Endothelial cell of umbilical vein (primary cell): ENCODE measurements around the gene AUH. TPM values are rescaled to one million over a fixed set of nuclear protein-coding genes. Genes with fewer than 3 reads are reported as not detected.

Source experiments
- BruUV-seq: library from RNA; stranded (reverse); fragments of 400-500 nt; replicated peaks from 2 replicates; lab custom pipeline; 2021; lab: Mats Ljungman, UMichigan
- CTCF ChIA-PET: fragments of 300-600, 350-600 bp; sonication (Branson Sonifier 250); formaldehyde crosslinking; loops from one replicate; lab custom pipeline; 2021; ENCODE audit warnings: antibody characterized with exemption, inconsistent platforms; lab: Charles Lee
- POLR2A ChIA-PET: fragments of 300-600, 350-600 bp; sonication (Branson Sonifier 250); formaldehyde crosslinking; loops from one replicate; lab custom pipeline; 2021; ENCODE audit warnings: antibody characterized with exemption, inconsistent platforms; lab: Charles Lee
- DNase-seq: peaks from one replicate; pipeline ENCODE4 v3.0.0-alpha.2; 2011; ENCODE audit warnings: low read depth, low spot score
- FAIRE-seq: peaks from 2 replicates; lab custom pipeline; 2011; peaks lifted over from hg19 to GRCh38; lab: Jason Lieb, UNC
- H2AFZ ChIP-seq: 2 replicates; pipeline ENCODE4 v1.6.0; 2012; ENCODE audit warnings: low read depth, low read length, control low read depth, inconsistent platforms
- H3K27ac ChIP-seq: 2 replicates; pipeline ENCODE4 v1.5.1; 2011; ENCODE audit warnings: low read depth, mild to moderate bottlenecking, control low read depth, low read length, moderate library complexity; ENCODE audit not compliant: insufficient read depth
- H3K27me3 ChIP-seq, 2 experiments: 2 replicates each; pipeline versions ENCODE4 v1.6.0 to v1.6.1; 2011; ENCODE audit warnings: low read length in 2 of 2, mixed read lengths in 1 of 2; ENCODE audit not compliant: control insufficient read depth in 2 of 2, insufficient read depth in 2 of 2
- H3K36me3 ChIP-seq, 2 experiments: 2 replicates in 1 of 2; 3 replicates in 1 of 2; pipeline ENCODE4 v1.5.1; 2011; ENCODE audit warnings: low read length in 2 of 2, mild to moderate bottlenecking in 1 of 2, moderate library complexity in 1 of 2; ENCODE audit not compliant: control insufficient read depth in 2 of 2, insufficient read depth in 2 of 2; ENCODE audit errors: extremely low read depth in 1 of 2
- H3K4me1 ChIP-seq: 3 replicates; pipeline ENCODE4 v1.5.1; 2011; ENCODE audit warnings: mild to moderate bottlenecking, low read length; ENCODE audit not compliant: control insufficient read depth, insufficient read depth; ENCODE audit errors: extremely low read depth
- H3K4me2 ChIP-seq: 2 replicates; pipeline ENCODE4 v1.6.1; 2011; ENCODE audit warnings: low read length, control low read depth, mixed read lengths; ENCODE audit not compliant: insufficient read depth
- H3K4me3 ChIP-seq, 3 experiments: fragments of 200-600 bp in 1 of 3; sonication (generic), shearing (Covaris generic) in 1 of 3; replicated peaks in 1 of 3; 2 replicates each; pipeline ENCODE4 v1.5.1; 2011 to 2016; ENCODE audit warnings: control low read depth in 3 of 3, low read length in 3 of 3, mild to moderate bottlenecking in 2 of 3, inconsistent platforms in 1 of 3, low read depth in 1 of 3, moderate library complexity in 1 of 3; ENCODE audit not compliant: insufficient read depth in 1 of 3
- H3K79me2 ChIP-seq: 2 replicates; pipeline ENCODE4 v1.6.0; 2012; ENCODE audit warnings: low read length, inconsistent platforms; ENCODE audit not compliant: control insufficient read depth, insufficient read depth
- H3K9ac ChIP-seq: replicated peaks from 2 replicates; pipeline ENCODE3; 2011; ENCODE audit warnings: low read length, control low read depth; ENCODE audit not compliant: insufficient read depth; ENCODE audit errors: extremely low read depth
- H3K9me1 ChIP-seq: replicated peaks from 3 replicates; pipeline ENCODE4 v1.6.0; 2011; ENCODE audit warnings: mild to moderate bottlenecking, low read length; ENCODE audit not compliant: control insufficient read depth, insufficient read depth; ENCODE audit errors: extremely low read depth
- H3K9me3 ChIP-seq: replicated peaks from 2 replicates; pipeline ENCODE4 v1.5.1; 2012; ENCODE audit warnings: low read length, inconsistent platforms; ENCODE audit not compliant: control insufficient read depth, insufficient read depth
- H4K20me1 ChIP-seq: replicated peaks from 2 replicates; pipeline ENCODE3; 2011; ENCODE audit warnings: mild to moderate bottlenecking, low read length; ENCODE audit not compliant: control insufficient read depth, insufficient read depth; ENCODE audit errors: extremely low read depth
- CTCF ChIP-seq, 2 donors: IDR thresholded peaks; 1 replicate in 1 of 2; 2 replicates in 1 of 2; pipeline ENCODE4 v1.5.1; 2011; ENCODE audit warnings: low read length in 2 of 2, mild to moderate bottlenecking in 2 of 2, moderate library complexity in 2 of 2, control low read depth in 1 of 2, inconsistent platforms in 1 of 2, low read depth in 1 of 2; ENCODE audit not compliant: insufficient read depth in 1 of 2; ENCODE audit errors: extremely low read depth in 1 of 2
- EZH2 ChIP-seq: IDR thresholded peaks from 2 replicates; pipeline ENCODE4 v1.6.1; 2012; ENCODE audit warnings: borderline replicate concordance, low read depth, mild to moderate bottlenecking, moderate library complexity, low read length, inconsistent platforms; ENCODE audit not compliant: severe bottlenecking
- FOS ChIP-seq: IDR thresholded peaks from 2 replicates; pipeline ENCODE4 v1.6.1; 2011; ENCODE audit warnings: mild to moderate bottlenecking, low read length, moderate library complexity, borderline replicate concordance; ENCODE audit not compliant: insufficient read depth
- GATA2 ChIP-seq: IDR thresholded peaks from 2 replicates; pipeline ENCODE4 v1.7.0; 2011; ENCODE audit warnings: low read depth, mild to moderate bottlenecking, moderate library complexity, mixed read lengths, low read length; ENCODE audit not compliant: insufficient read length, insufficient read depth
- JUN ChIP-seq: IDR thresholded peaks from 2 replicates; pipeline ENCODE4 v1.6.1; 2011; ENCODE audit warnings: borderline replicate concordance, low read depth; ENCODE audit not compliant: insufficient read length, insufficient read depth
- MAX ChIP-seq: IDR thresholded peaks from 2 replicates; pipeline ENCODE4 v1.6.1; 2011; ENCODE audit not compliant: insufficient read depth, insufficient read length
- MYC ChIP-seq: IDR thresholded peaks from one replicate; pipeline ENCODE4 v1.6.1; 2011; ENCODE audit warnings: mild to moderate bottlenecking, low read depth, low read length
- POLR2A ChIP-seq: IDR thresholded peaks from 2 replicates; pipeline ENCODE4 v1.6.1; 2012; ENCODE audit warnings: low read depth, mild to moderate bottlenecking, control low read depth, low read length
- POLR2AphosphoS5 ChIP-seq: IDR thresholded peaks from 2 replicates; pipeline ENCODE4 v1.6.1; 2012; ENCODE audit warnings: low read depth, mild to moderate bottlenecking, control low read depth, low read length, moderate library complexity; ENCODE audit not compliant: insufficient read depth
- dilution Hi-C: fragments of 300-500 bp; cut with MboI; formaldehyde crosslinking; loops from one replicate; pipeline ENCODE4 v1.15.0; 2019; ENCODE audit warnings: low sequenced_read_pairs; ENCODE audit not compliant: extremely low pct_ligation_motif_present
- intact Hi-C: fragments of 100-400 bp; cut with micrococcal nuclease; formaldehyde crosslinking; loops from one replicate; pipeline ENCODE4 v1.10.0; 2022
- polyA plus RNA-seq, 4 experiments: library from polyadenylated mRNA; depleted of rRNA in 3 of 4; stranded (reverse) in 3 of 4; unstranded in 1 of 4; fragments of >200 nt; gene quantifications; 2 replicates each; pipeline versions ENCODE4 v1.2.1 to v1.2.3, GENCODE V29; 2011 to 2012; ENCODE audit warnings: missing spikeins in 1 of 4
- total RNA-seq: library from RNA; stranded (reverse); gene quantifications from 2 replicates; pipeline ENCODE4 v1.2.3, GENCODE V29; 2021

AUH gene
- total and polyA plus RNA-seq, 2 donors (not counting 3 experiments of a cell fraction or from before 2014, with no cell fraction given), result 2.3 to 9.2 TPM

- Histone ChIP-seq H3K36me3 (no peaks in the 10 kb centered on the region), H3K79me2 (no peaks in the 10 kb centered on the region), H3K4me2 (no peak overlapping the region), H3K9me1 (no peaks in the 10 kb centered on the region), H3K4me1 (no peaks in the 10 kb centered on the region), H3K9me3 (no peaks in the 10 kb centered on the region), H3K4me3 (no peak overlapping the region), H2AFZ (no peak overlapping the region), H4K20me1 (no peaks in the 10 kb centered on the region), H3K27me3 (no peaks in the 10 kb centered on the region), H3K9ac (no peak overlapping the region), H3K27ac (no peak overlapping the region)
- no TSS peak for BruUV-seq
- FAIRE-seq, result no peak
- intact Hi-C loops (no loop called here), dilution Hi-C loops (no loop called here)
- CTCF ChIA-PET, result interaction anchor here (1.0 kb wide), 1 partner anchor 12 kb away, joined by 3 read pairs; no protein-coding TSS in a partner anchor
- TF ChIP-seq POLR2A (no peak), POLR2AphosphoS5 (no peak), JUN (no peak), EZH2 (no peak), MYC (no peak), GATA2 (no peak), CTCF (IDR thresholded peaks at IDR 0.05; ENCODE audit: extremely low read depth in 1 of 2, insufficient read depth in 1 of 2, low read depth in 1 of 2, low read length in 2 of 2) (no peak), FOS (no peak), MAX (no peak)
- POLR2A ChIA-PET, result no interaction called here
- DNase-seq, result no peak
Observed at GRCh38 chr9:91348191-91348807, 13.4 kb downstream of the AUH start.
